Measurements from ENCODE around the gene LRMDA.

Gene LRMDA

GRCh38 chr10:75694790-75695189 lies 263.4 kb downstream of the LRMDA start:
- TF ChIP-seq ZNF530 (tag by site-specific recombination; IDR thresholded peaks at IDR 0.05; ENCODE audit: low read depth) (no peak), ZNF501 (tag by site-specific recombination; IDR thresholded peaks at IDR 0.05) (no peak), ZNF280D (tag by site-specific recombination; IDR thresholded peaks at IDR 0.05) (no peak), ZNF362 (tag by site-specific recombination; IDR thresholded peaks at IDR 0.05) (no peak), ZNF354C (tag by site-specific recombination; IDR thresholded peaks at IDR 0.05; ENCODE audit: borderline replicate concordance, low read depth) (no peak), ZBTB20 (tag by site-specific recombination; IDR thresholded peaks at IDR 0.05) (no peak), ZNF580 (tag by site-specific recombination; IDR thresholded peaks at IDR 0.05) (no peak), SALL2 (tag by site-specific recombination; IDR thresholded peaks at IDR 0.05; ENCODE audit: borderline replicate concordance) (no peak), ZNF791 (tag by site-specific recombination; IDR thresholded peaks at IDR 0.05) (no peak), ZNF140 (tag by site-specific recombination; IDR thresholded peaks at IDR 0.05) (no peak), ZNF626 (tag by site-specific recombination; IDR thresholded peaks at IDR 0.05) (no peak), BCL11B (tag by site-specific recombination; IDR thresholded peaks at IDR 0.05; ENCODE audit: low read depth) (no peak), INSM2 (tag by site-specific recombination; IDR thresholded peaks at IDR 0.05) (no peak), ZBTB48 (tag by site-specific recombination; IDR thresholded peaks at IDR 0.05) (no peak), FEZF1 (tag by site-specific recombination; IDR thresholded peaks at IDR 0.05) (no peak), ZNF114 (tag by site-specific recombination; IDR thresholded peaks at IDR 0.05) (no peak)
- H3K36me3 ChIP-seq (ENCODE audit: control insufficient read depth in 2 of 2, insufficient read depth in 1 of 2, low read length in 2 of 2), result no peaks in the 10 kb centered on the region
- H3K4me1 ChIP-seq (ENCODE audit: control insufficient read depth, insufficient read depth, low read length), result no peaks in the 10 kb centered on the region
- CTCF ChIA-PET, result no interaction called here
- no peak overlapping the region for H3K27ac ChIP-seq (ENCODE audit: extremely low read depth, low read depth, low read length)
- H3K9me3 ChIP-seq (ENCODE audit: control insufficient read depth, insufficient read depth, low read depth, low read length), result no peaks in the 10 kb centered on the region; the same call in 1 of the 2 replicates
- POLR2A ChIA-PET, result no interaction called here
- H3K4me3 ChIP-seq (ENCODE audit: low read depth, low read length), result no peak overlapping the region

GRCh38 chr10:75695994-75696393 lies 264.6 kb downstream of the LRMDA start:
- TF ChIP-seq ZBTB44 (tag by site-specific recombination; IDR thresholded peaks at IDR 0.05) (no peak), ZNF580 (tag by site-specific recombination; IDR thresholded peaks at IDR 0.05) (no peak), ZNF214 (tag by site-specific recombination; IDR thresholded peaks at IDR 0.05; ENCODE audit: borderline replicate concordance) (no peak), ZNF660 (tag by site-specific recombination; IDR thresholded peaks at IDR 0.05) (no peak), KLF7 (tag by site-specific recombination; IDR thresholded peaks at IDR 0.05; ENCODE audit: borderline replicate concordance) (no peak), ZNF112 (tag by site-specific recombination; IDR thresholded peaks at IDR 0.05) (no peak), KLF10 (tag by site-specific recombination; IDR thresholded peaks at IDR 0.05) (no peak)
- Histone ChIP-seq H3K36me3 (ENCODE audit: control insufficient read depth in 2 of 2, insufficient read depth in 1 of 2, low read length in 2 of 2) (no peaks in the 10 kb centered on the region), H3K27ac (ENCODE audit: extremely low read depth, low read depth, low read length) (no peak overlapping the region), H3K4me3 (ENCODE audit: low read depth, low read length) (no peak overlapping the region), H3K4me1 (ENCODE audit: control insufficient read depth, insufficient read depth, low read length) (no peaks in the 10 kb centered on the region), H3K9me3 (ENCODE audit: control insufficient read depth, insufficient read depth, low read depth, low read length) (no peaks in the 10 kb centered on the region; the same call in 1 of the 2 replicates)
- ChIA-PET CTCF (interaction anchor here (0.6 kb wide), 1 partner anchor 70 kb away, joined by 3 read pairs; no protein-coding TSS in a partner anchor), POLR2A (no interaction called here)
